NCI-H1436 (cell line): Measurements from ENCODE around the gene TBXAS1.
"Not testable (repeated sequence)": the region's sequence is repeated elsewhere in the genome, so short reads cannot be mapped to it uniquely, and the experiment has no call there.

ENCODE experiments used
- DNase-seq: peaks from one replicate; lab custom pipeline; 2025; lab: John Stamatoyannopoulos, UW

The TBXAS1 gene

GRCh38 chr7:139889186-139889871 is 60.3 kb downstream of the TBXAS1 start:
- DNase-seq = no peak

DNA sequence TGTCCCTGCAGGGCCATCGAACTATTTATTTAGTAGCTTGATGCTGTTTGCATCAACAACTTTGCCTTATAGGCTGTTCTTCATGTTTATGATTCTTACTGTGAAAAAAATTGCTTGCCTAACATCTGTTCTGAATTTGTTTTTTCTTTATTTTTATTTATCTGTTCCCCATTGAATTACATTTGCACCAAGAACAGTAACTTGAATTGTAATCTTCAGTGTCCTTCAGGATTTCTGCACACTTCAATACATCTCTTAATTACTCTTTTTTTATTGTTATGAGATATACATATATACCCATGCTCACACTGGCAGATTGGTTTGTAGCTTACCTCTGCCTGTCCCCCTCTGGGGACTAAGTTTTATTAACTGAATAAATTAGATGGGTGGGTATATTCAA is 64.4 kb downstream of the TBXAS1 start:
- DNase-seq = no peak

GRCh38 chr7:139893999-139894398 is 64.9 kb downstream of the TBXAS1 start:
- DNase-seq = no peak

- DNase-seq = no peak
These were observed 66.2 kb downstream of the TBXAS1 start for GRCh38 chr7:139895141-139895829.

DNA sequence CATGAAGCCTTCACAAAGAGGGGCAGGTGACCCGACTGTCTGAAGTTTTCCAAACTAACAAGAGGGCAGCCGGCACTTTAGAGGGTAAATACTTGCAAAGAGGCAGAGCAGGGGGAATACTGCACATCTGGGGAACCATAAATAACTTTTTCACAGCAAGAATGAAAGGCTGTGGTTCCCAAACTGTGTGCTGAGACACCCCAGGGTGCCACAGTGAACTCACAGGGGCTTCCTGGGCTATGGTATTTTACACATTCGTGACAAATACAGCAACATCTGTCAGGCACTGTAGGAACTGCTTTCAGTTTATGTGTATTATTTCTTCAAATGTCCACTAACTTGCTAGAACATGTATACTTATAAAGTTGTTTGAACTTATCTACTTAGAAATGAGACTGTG is 67.2 kb downstream of the TBXAS1 start:
- no peak for DNase-seq

DNA sequence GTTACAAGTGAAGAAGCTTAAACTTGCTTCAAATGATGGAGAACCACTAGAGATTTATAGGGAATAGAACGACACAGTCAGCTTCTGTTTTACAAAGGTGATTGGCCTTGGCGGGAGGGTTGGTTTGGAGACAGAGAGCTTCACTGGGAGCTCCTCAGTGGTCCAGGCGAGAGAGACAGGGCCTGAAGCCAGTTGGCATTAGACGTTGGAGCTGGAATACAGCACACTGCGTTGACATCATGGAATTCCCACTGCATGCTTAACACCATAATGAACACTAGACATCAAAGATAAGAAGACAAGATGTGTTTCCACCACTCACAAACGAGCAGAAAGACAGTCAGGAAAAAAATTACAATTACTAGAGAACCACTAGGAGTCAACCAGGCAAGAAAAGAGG is 67.8 kb downstream of the TBXAS1 start:
- DNase-seq = no peak

GRCh38 chr7:139897422-139898090 is 68.5 kb downstream of the TBXAS1 start:
- no peak for DNase-seq

- DNase-seq = no peak
These were observed 69.4 kb downstream of the TBXAS1 start for GRCh38 chr7:139898483-139898882.

DNA sequence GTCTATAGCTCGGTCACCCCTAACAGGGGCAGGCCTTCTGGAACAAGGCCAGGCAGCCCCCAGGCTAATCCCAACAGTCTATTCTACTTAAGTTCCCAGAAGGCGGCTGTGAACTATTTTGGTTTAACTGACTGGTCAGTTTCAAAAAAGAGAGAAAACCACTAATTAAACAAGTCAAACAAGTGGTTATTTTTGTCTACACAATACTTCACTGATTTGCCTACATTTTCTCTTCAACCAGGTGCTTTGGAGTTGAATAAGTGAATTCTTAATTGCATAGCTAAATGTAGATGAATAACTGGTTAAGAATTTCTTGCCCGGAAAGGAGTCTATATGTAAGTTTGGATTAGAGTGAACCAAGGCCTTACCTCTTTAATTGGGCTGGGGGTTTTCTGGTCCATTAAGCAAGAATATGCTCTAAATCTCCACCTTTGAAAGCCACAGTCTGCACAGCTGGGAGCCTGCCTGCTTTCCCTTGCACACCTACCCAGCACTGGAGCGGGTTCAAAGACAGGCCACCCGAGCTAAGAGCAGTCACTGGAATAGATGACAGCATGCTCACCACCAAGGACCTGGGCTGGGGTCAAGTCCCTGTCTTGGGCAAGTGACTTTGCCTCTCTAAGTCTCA is 70.4 kb downstream of the TBXAS1 start:
- DNase-seq = no peak

- DNase-seq = no peak
These were observed 71.3 kb downstream of the TBXAS1 start for GRCh38 chr7:139900326-139900725.

DNA sequence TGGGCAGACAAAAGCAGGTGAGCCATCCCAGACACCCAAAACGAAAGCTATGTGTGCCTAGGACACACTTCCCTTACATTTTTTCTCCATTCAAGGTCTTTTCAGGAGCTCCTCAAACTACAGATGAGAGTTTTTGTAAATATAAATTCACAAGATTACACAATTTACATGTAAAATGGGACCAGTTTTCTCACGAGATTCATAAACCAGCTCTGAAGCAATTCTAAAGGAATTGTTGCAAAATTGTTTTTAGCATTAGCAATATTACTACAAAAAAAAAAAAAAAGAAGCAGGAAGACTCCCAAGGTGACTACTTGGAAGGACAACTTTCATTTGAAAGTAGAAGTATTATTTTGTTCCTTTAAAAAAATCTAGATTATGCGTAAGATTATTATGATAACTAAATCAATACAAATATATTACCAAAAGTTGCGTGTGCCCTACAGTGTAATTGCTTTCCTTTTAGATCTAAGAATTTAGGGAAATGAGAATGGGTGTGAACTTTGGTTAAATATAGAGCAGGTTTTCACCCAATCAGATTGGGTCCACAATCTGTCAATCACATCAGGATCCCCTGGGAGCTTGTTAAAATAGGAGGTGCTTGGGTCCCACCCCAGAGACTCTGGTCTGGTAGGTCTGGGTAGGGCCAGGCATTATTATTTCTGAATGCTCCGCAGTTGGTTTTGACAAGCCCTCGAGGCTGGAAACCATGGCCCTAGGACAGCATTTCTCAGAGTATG is 72.2 kb downstream of the TBXAS1 start:
- DNase-seq = no peak

DNA sequence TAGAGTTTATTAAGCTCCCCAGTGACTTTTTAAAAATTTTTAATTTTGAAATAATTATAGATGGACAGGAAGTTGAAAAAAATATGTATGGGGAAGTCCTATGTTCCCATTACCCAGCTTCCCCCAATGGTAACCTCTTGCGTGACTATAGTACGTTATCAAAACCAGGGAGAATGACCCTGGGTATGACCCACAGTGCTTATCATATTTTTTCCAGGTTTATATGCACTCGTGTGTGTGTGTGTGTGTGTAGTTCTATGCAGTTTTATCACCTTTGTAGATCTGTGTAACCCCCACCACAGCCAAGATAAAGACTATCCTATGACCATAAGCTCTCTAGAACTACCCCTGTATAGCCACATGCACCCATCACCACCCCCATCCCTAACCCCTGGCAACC is 72.8 kb downstream of the TBXAS1 start:
- no peak for DNase-seq

DNA sequence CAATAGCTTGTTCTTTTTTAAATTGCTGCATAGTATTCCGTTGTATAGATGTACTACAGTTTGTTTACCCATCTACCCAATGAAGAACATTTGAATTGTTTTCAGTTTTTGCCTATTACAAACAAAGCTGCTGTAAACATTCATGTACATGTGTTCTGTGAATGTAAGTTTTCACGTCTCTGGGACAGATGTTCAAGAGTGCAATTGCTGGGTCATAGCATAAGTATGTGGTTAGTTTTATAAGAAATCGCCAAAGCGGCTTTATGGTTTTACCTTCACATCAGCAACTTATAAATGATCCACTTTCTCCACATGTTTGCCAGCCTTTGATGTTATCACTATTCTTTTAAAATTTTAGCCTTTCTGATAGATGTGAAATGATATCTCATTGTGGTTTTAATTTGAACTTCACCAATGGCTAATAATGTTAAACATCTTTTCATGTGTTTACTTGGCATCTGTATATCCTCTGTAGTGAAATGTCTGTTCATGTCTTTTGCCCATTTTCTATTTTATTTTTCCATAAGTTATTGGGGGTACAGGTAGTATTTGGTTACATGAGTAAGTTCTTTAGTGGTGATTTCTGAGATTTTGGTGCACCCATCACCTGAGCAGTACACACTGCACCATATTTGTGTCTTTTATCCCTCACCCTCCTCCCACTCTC is 73.5 kb downstream of the TBXAS1 start:
- DNase-seq = no peak

- not testable (repeated sequence) for DNase-seq
These were observed 74.0 kb downstream of the TBXAS1 start for GRCh38 chr7:139903103-139903477.

DNA sequence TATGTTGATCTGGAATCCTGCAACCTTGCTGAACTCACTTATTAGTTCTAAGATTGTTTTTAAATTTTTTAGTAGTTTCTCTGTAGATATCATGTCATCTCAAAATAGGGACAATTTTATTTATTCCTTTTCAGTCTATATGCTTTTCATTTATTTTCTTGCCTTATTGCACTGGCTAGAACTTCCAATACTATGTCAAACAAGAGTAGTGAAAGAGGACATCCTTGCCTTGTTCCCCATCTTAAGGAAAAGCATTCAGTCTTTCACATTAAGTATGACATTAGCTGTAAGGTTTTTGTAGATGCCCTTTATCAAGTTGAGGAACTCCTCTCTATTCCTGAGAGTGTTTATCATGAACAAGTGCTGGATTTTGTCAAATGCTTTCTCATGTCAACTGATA is 77.8 kb downstream of the TBXAS1 start:
- no peak for DNase-seq

- no peak for DNase-seq
These were observed 79.7 kb downstream of the TBXAS1 start for GRCh38 chr7:139908792-139909191.

DNA sequence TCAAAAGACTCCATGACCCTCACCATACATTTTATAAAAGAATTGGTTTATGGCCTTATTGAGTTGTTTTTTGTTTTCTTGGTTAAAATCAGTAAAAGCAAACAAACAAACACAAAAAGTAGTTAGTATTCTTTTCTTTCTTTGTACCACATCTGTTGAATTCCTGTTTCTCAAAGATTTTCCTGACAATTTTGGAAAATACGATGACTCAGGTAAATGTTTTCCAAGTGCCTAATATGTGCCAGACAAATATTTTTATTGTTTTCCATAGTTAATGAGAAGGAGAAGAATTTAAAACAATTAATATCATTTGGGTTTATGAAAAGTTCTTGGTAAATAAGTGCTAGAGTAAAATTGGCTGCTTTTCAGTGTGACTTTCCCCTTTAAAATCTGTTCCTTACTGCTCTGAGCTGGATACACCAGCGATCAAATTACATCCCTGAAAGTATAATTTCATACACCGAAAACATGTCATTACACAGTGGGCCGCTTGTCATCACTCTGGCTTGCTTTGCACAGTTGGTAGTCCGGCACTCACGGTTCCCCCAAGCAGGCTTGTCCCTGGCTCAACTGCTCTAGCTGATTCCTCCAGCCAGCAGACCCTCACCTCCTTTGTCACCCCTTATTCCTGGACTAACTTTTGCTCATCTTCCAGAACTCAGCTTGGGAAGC is 80.5 kb downstream of the TBXAS1 start:
- DNase-seq = no peak

- no peak for DNase-seq
These were observed 84.2 kb downstream of the TBXAS1 start for GRCh38 chr7:139913021-139913844.

DNA sequence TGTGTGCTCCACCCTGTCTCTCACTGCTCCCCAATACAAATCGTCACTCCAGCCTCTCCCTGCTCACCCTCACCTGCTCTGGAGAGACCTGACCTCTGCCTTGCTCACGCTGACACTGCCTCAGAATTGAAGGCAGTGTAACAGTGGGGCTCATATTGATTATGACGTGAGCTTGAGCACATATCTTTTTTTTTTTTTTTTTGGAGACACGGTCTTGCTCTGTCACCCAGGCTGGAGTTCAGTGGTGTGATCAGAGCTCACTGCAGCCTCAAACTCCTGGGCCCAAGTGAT is 84.7 kb downstream of the TBXAS1 start:
- DNase-seq = no peak
